Measurements from ENCODE around the gene RAP1GAP2.

DNA sequence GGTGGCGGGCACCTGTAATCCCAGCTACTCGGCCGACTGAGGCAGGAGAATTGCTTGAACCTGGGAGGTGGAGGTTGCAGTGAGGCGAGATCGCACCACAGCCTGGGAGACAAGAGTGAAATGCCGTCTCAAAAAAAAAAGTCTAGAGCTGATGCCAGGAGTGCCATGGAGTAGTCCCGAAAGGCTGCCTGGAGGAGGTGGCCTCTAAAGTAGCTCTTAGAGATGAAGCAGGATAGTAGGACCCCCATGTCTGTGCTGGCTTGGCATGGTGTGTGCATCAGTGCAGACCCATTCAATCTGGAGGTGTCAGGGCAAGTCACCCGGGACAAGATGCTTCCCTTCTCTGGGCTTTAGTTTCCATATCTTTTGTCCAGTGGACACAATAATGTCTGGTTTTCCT, 6.3 kb downstream of the RAP1GAP2 start:
- TF ChIP-seq CTCF (IDR thresholded peaks at IDR 0.05 in 8 of 11, conservative IDR thresholded peaks at IDR 0.05 in 3 of 11) (no peak), POLR2A (IDR thresholded peaks at IDR 0.05) (no peak)

Data from spleen (tissue), 7 donors.